ENCODE results near the gene NMT1. TPM values are rescaled to one million over a fixed set of nuclear protein-coding genes. Genes with fewer than 3 reads are reported as not detected.

Gene NMT1
- total RNA-seq, 1 experiment from 2014 or later, result 117 TPM

DNA sequence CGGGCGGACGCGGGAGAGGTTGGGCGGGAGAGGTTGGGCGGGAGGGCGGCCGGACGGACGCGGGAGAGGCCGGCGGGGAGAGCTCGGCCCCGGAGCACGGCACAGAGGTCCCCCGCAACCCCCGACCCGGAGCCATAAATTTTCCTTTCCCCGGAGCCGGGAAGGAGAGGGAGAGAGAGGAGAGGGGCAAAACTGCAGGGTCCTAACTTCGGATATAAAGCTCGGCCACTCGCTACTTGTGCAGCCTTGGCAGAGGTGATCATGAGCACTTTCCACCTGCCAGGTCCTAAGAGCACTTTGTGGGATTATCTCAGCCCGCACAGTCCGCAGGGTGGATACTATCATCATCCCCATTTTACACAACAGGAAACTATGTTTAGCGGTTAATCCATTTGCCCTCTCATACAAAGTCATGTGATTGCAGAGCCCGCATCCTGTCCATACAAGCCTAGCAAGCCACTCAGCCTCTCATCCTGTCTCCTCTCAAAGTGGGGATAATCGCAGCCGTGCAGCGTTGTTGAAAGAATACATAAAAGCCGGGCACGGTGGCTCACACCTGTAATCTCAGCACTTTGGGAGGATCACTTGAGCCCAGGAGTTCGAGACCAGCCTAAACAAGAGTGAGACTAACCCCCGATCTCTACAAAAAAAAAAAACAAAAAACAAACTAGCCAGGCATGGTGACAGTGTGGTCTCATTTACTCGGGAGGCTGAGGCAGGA, 8.9 kb upstream of the NMT1 start:
- ChIA-PET CTCF (no interaction called here), POLR2A (ENCODE audit: unreplicated experiment) (interaction anchor here (0.8 kb wide), 1 partner anchor 9 kb away, joined by 10 read pairs; the partner anchor contains the start of gene NMT1)
- DNase-seq (peak; percentile 27), ATAC-seq (peak; percentile 12)
- H3K27me3 ChIP-seq (ENCODE audit: low read length), result no peaks in the 10 kb centered on the region
- H2AFZ ChIP-seq (ENCODE audit: low read length), result peak overlapping the region; percentile 93
- H3K9me3 ChIP-seq (ENCODE audit: low read length), result no peaks in the 10 kb centered on the region
- H3F3A ChIP-seq (ENCODE audit: low read length, unreplicated experiment), result peaks cover 8% of the 10 kb centered on the region
- H3K27ac ChIP-seq (ENCODE audit: low read length), result peak overlapping the region; percentile 50
- H3K4me3 ChIP-seq (ENCODE audit: low read length), result peak overlapping the region; percentile 84
- TSS peak; percentile 92 for BruUV-seq (replicated peaks)
- peaks cover 40% of the 10 kb centered on the region for H3K79me2 ChIP-seq (ENCODE audit: low read length)
- no peaks in the 10 kb centered on the region for H3K9me2 ChIP-seq (replicated peaks; ENCODE audit: low read length)
- H4K20me1 ChIP-seq (ENCODE audit: low read length), result no peaks in the 10 kb centered on the region
- H3K36me3 ChIP-seq (ENCODE audit: low read depth, low read length), result no peaks in the 10 kb centered on the region
- intact Hi-C loops (cut with micrococcal nuclease), result loop anchor here (5.0 kb wide), 1 partner anchor 40 kb away; no protein-coding TSS in a partner anchor
- H3K4me1 ChIP-seq (ENCODE audit: insufficient read depth, low read length), result peaks cover 28% of the 10 kb centered on the region
- peak overlapping the region; percentile 98 for H3K4me2 ChIP-seq (ENCODE audit: low read length)
- TF ChIP-seq EZH2phosphoT487 (IDR thresholded peaks at IDR 0.05; ENCODE audit: borderline replicate concordance, low read length) (no peak), EZH2 (IDR thresholded peaks at IDR 0.05; ENCODE audit: low read length, unreplicated experiment) (no peak)
- TF ChIP-seq, protein P1, sequence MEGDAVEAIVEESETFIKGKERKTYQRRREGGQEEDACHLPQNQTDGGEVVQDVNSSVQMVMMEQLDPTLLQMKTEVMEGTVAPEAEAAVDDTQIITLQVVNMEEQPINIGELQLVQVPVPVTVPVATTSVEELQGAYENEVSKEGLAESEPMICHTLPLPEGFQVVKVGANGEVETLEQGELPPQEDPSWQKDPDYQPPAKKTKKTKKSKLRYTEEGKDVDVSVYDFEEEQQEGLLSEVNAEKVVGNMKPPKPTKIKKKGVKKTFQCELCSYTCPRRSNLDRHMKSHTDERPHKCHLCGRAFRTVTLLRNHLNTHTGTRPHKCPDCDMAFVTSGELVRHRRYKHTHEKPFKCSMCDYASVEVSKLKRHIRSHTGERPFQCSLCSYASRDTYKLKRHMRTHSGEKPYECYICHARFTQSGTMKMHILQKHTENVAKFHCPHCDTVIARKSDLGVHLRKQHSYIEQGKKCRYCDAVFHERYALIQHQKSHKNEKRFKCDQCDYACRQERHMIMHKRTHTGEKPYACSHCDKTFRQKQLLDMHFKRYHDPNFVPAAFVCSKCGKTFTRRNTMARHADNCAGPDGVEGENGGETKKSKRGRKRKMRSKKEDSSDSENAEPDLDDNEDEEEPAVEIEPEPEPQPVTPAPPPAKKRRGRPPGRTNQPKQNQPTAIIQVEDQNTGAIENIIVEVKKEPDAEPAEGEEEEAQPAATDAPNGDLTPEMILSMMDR (conservative IDR thresholded peaks at IDR 0.05; ENCODE audit: low read depth, low read length), result no peak
- peak overlapping the region; percentile 93 for H3K9ac ChIP-seq (ENCODE audit: low read length)

DNA sequence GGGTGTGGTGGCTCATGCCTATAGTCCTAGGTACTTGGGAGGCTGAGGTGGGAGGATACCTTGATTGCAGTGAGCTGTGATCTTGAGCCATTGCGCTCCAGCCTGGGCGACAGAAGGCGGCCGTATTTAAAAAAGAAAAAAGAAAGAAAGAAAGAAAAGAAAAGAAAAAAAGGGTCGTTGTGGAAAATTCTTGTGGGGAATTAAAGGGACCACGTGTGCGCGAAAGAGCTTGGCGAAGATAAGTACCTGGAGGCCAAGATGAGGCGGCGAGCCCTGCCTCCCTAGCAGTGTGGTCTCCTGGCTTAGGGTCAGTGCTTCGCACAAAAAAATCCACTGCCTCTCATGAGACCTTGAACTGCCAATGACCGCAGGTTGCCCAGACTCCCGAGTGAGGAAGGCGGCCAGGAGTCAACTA, 728 bp upstream of the NMT1 start:
- Histone ChIP-seq H3K36me3 (ENCODE audit: low read depth, low read length) (no peaks in the 10 kb centered on the region), H3K9ac (ENCODE audit: low read length) (peak overlapping the region; percentile 88), H3K9me2 (replicated peaks; ENCODE audit: low read length) (no peaks in the 10 kb centered on the region), H3K4me3 (ENCODE audit: low read length) (peak overlapping the region; percentile 82), H3K4me2 (ENCODE audit: low read length) (peak overlapping the region; percentile 85), H3K4me1 (ENCODE audit: insufficient read depth, low read length) (peaks cover 26% of the 10 kb centered on the region), H3F3A (ENCODE audit: low read length, unreplicated experiment) (no peaks in the 10 kb centered on the region), H3K9me3 (ENCODE audit: low read length) (no peaks in the 10 kb centered on the region), H3K27ac (ENCODE audit: low read length) (peak overlapping the region; percentile 33), H2AFZ (ENCODE audit: low read length) (peak overlapping the region; percentile 88), H3K79me2 (ENCODE audit: low read length) (peaks cover 61% of the 10 kb centered on the region), H3K27me3 (ENCODE audit: low read length) (no peaks in the 10 kb centered on the region), H4K20me1 (ENCODE audit: low read length) (no peaks in the 10 kb centered on the region)
- TF ChIP-seq EZH2phosphoT487 (IDR thresholded peaks at IDR 0.05; ENCODE audit: borderline replicate concordance, low read length) (no peak), EZH2 (IDR thresholded peaks at IDR 0.05; ENCODE audit: low read length, unreplicated experiment) (no peak)
- TF ChIP-seq, protein P1 (conservative IDR thresholded peaks at IDR 0.05; ENCODE audit: low read depth, low read length), result no peak
- BruUV-seq (replicated peaks), result TSS peak; percentile 86
- intact Hi-C loops (cut with micrococcal nuclease), result loop anchor here (5.0 kb wide), 1 partner anchor 72 kb away; the partner anchor contains the start of gene PLCD3
- DNase-seq, result no peak
- peak; percentile 5; the same call in 1 of the 2 replicates for ATAC-seq
- ChIA-PET POLR2A (ENCODE audit: unreplicated experiment) (interaction anchor here (0.6 to 1.3 kb wide), 7 partner anchors 8 to 556 kb away, joined by 3 to 19 read pairs (median 7); no protein-coding TSS in a partner anchor), CTCF (interaction anchor here (1.3 to 1.6 kb wide), 2 partner anchors 35 to 75 kb away, joined by 4 to 8 read pairs; partner anchors contain the start of gene ACBD4)

All from PC-3 (cell line).